PFSK-1 (cell line): ENCODE data around the gene CCDC188.

Source experiments
- FOXP2 ChIP-seq: optimal IDR thresholded peaks from 2 replicates; pipeline ENCODE3; 2011; ENCODE audit warnings: borderline replicate concordance, control low read depth, inconsistent platforms; ENCODE audit not compliant: insufficient read depth; ENCODE audit errors: extremely low read length, extremely low read depth
- POLR2AphosphoS5 ChIP-seq: IDR thresholded peaks from 2 replicates; pipeline ENCODE4 v1.6.1; 2012; ENCODE audit warnings: low read depth, mild to moderate bottlenecking, control low read depth, low read length, moderate library complexity
- SIN3A ChIP-seq: IDR thresholded peaks from 2 replicates; pipeline ENCODE4 v1.6.1; 2012; ENCODE audit warnings: mild to moderate bottlenecking, low read length, moderate library complexity, borderline replicate concordance; ENCODE audit not compliant: insufficient read depth
- TAF1 ChIP-seq: IDR thresholded peaks from 2 replicates; pipeline ENCODE4 v1.6.1; 2012; ENCODE audit warnings: low read length, control low read depth, borderline replicate concordance; ENCODE audit not compliant: insufficient read depth
- TF ChIP-seq, protein P1 (sequence below), 2 experiments: IDR thresholded peaks; 2 replicates each; pipeline versions ENCODE4 v1.6.1 to v1.8.0; 2011 to 2012; ENCODE audit warnings: low read depth in 2 of 2, low read length in 2 of 2, control low read depth in 1 of 2, inconsistent platforms in 1 of 2, mild to moderate bottlenecking in 1 of 2, moderate library complexity in 1 of 2; ENCODE audit not compliant: insufficient read depth in 1 of 2

Gene CCDC188

DNA sequence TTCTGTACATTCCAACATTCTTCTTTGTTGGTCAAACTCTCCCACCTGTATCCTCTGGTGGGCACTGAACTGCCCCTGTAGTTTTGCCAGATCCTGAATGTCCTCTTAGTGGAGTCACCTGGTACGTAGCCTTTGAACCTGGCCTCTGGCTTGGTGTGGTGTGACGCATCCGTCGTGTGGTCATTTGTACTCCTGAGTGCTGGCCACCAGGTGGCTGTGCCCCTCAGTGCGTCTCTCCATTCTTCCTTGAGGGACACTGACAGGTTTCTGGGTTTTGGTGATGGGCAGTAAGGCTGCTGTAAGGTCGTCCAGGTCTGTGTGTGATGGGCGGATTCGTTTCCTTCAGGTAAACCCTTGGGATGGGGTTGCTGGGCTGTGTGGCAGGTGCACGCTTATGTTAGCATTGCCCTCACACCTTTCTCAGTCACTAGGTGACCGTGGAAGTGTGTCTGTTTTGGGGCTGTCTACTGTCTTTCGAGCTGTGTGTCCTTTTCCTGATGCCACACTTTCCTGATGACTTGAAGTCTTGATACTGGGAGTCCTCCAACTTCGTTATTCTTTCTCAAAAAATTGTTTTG lies 48.6 kb downstream of the CCDC188 start:
- TF ChIP-seq TAF1 (no peak), SIN3A (no peak), POLR2AphosphoS5 (no peak), FOXP2 (no peak)
- TF ChIP-seq, protein P1, sequence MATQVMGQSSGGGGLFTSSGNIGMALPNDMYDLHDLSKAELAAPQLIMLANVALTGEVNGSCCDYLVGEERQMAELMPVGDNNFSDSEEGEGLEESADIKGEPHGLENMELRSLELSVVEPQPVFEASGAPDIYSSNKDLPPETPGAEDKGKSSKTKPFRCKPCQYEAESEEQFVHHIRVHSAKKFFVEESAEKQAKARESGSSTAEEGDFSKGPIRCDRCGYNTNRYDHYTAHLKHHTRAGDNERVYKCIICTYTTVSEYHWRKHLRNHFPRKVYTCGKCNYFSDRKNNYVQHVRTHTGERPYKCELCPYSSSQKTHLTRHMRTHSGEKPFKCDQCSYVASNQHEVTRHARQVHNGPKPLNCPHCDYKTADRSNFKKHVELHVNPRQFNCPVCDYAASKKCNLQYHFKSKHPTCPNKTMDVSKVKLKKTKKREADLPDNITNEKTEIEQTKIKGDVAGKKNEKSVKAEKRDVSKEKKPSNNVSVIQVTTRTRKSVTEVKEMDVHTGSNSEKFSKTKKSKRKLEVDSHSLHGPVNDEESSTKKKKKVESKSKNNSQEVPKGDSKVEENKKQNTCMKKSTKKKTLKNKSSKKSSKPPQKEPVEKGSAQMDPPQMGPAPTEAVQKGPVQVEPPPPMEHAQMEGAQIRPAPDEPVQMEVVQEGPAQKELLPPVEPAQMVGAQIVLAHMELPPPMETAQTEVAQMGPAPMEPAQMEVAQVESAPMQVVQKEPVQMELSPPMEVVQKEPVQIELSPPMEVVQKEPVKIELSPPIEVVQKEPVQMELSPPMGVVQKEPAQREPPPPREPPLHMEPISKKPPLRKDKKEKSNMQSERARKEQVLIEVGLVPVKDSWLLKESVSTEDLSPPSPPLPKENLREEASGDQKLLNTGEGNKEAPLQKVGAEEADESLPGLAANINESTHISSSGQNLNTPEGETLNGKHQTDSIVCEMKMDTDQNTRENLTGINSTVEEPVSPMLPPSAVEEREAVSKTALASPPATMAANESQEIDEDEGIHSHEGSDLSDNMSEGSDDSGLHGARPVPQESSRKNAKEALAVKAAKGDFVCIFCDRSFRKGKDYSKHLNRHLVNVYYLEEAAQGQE (IDR thresholded peaks at IDR 0.05; ENCODE audit: insufficient read depth in 1 of 2, low read depth in 2 of 2, low read length in 2 of 2): no peak

DNA sequence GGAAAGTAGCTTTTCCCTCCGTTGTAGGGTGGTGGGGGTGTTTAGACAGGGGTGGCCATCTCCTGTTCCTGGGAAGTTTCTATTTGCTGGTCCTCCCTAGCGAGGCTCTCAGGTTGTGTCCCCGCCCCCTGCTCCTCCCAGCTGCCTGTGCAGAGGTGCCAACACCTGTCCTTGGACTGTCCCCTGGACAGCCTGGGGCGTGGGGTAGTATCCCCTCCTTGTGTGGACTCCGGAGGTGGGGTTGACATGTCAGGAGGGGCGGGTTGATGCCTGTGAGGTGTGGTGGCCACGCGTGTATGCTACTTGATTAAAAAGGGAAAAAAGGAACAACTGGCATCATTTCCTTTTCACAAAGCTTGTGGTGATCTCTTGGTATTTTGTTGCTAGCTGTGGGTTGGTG lies 49.2 kb downstream of the CCDC188 start:
- TF ChIP-seq SIN3A (no peak), FOXP2 (no peak)

DNA sequence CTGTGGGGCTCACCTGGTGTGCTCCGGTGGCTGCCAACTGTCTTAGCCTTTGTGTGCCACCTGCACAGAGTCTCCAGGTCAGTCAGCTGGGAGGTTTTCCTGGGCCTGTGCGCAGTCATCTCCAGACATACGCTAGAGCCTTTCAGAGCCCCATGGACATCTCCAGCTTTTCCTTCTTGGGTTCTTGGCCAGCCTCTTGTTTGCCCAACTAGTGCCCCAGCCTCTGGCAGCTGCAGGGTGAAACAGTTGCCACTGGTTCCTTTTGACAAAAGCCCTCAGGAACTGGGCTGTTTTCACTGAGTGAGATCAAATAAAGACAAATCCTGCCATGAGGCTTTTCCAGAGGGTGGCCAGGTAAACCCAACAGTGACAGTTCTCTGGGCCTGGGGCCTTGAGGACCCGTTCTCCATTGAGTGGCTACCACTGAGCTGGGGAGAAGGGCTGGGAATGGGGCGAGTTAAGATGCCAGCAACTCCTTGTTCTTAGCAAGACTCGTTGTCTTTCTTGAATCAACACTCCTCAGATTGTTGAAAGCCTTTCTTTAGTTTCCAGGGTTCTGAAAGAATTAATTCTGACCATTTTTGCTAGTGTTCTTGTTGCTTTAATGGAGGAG lies 51.6 kb downstream of the CCDC188 start:
- TF ChIP-seq, protein P1 (IDR thresholded peaks at IDR 0.05; ENCODE audit: insufficient read depth in 1 of 2, low read depth in 2 of 2, low read length in 2 of 2): no peak
- no peak for TF ChIP-seq SIN3A
- TF ChIP-seq POLR2AphosphoS5: no peak
- TF ChIP-seq TAF1: no peak
